DLD1 (cell line): ENCODE data around the gene CFAP65.

ENCODE experiments used
- in situ Hi-C: cut with HindIII; loops from 2 replicates; pipeline ENCODE4 v1.10.0; 2017; ENCODE audit warnings: low sequenced_read_pairs

The CFAP65 gene

GRCh38 chr2:219017201-219017931 is 23.9 kb downstream of the CFAP65 start:
- in situ Hi-C loops = no loop called here

- in situ Hi-C loops = no loop called here
These were observed 24.6 kb downstream of the CFAP65 start for GRCh38 chr2:219016721-219017120.

GRCh38 chr2:219010873-219011272 is 30.4 kb downstream of the CFAP65 start:
- in situ Hi-C loops = loop anchor here (5.0 kb wide), 1 partner anchor 41 kb away; no protein-coding TSS in a partner anchor

GRCh38 chr2:219010162-219010756 is 31.1 kb downstream of the CFAP65 start:
- in situ Hi-C loops = loop anchor here (5.0 kb wide), 1 partner anchor 42 kb away; no protein-coding TSS in a partner anchor

GRCh38 chr2:219009294-219009693 is 32.0 kb downstream of the CFAP65 start:
- in situ Hi-C loops = no loop called here

- in situ Hi-C loops = no loop called here
These were observed 37.3 kb downstream of the CFAP65 start for GRCh38 chr2:219003979-219004378.

- in situ Hi-C loops = no loop called here
These were observed 38.1 kb downstream of the CFAP65 start for GRCh38 chr2:219003267-219003634.

- in situ Hi-C loops = no loop called here
These were observed 38.7 kb downstream of the CFAP65 start for GRCh38 chr2:219002395-219003266.

GRCh38 chr2:219001577-219002394 is 39.5 kb downstream of the CFAP65 start:
- in situ Hi-C loops = no loop called here

- in situ Hi-C loops = no loop called here
These were observed 40.2 kb downstream of the CFAP65 start for GRCh38 chr2:219001100-219001576.

GRCh38 chr2:219000569-219000960 is 40.8 kb downstream of the CFAP65 start:
- in situ Hi-C loops = no loop called here

- in situ Hi-C loops = no loop called here
These were observed 41.3 kb downstream of the CFAP65 start for GRCh38 chr2:218999881-219000568.

GRCh38 chr2:218999021-218999880 is 42.1 kb downstream of the CFAP65 start:
- in situ Hi-C loops = no loop called here

GRCh38 chr2:218998414-218999002 is 42.8 kb downstream of the CFAP65 start:
- in situ Hi-C loops = no loop called here

GRCh38 chr2:218997731-218998130 is 43.6 kb downstream of the CFAP65 start:
- in situ Hi-C loops = no loop called here

GRCh38 chr2:218996937-218997336 is 44.4 kb downstream of the CFAP65 start:
- in situ Hi-C loops = no loop called here

GRCh38 chr2:218995972-218996711 is 45.2 kb downstream of the CFAP65 start:
- in situ Hi-C loops = no loop called here

GRCh38 chr2:218995561-218995960 is 45.8 kb downstream of the CFAP65 start:
- in situ Hi-C loops = no loop called here
